Thyroid gland (tissue), 4 donors: ENCODE data around the gene ACE. TPM values are rescaled to one million over a fixed set of nuclear protein-coding genes. Genes with fewer than 3 reads are reported as not detected.

Experiments
- DNase-seq, 2 donors: peaks; one replicate each; pipeline ENCODE4 v3.0.0-alpha.2; 2019
- H3K27ac ChIP-seq, 3 donors: fragments of 200-600 bp; sonication (generic); 1 replicate in 2 of 3; 2 replicates in 1 of 3; pipeline ENCODE4 v1.5.1; 2016 to 2019; ENCODE audit warnings: mild to moderate bottlenecking in 1 of 3, moderate library complexity in 1 of 3
- H3K27me3 ChIP-seq: fragments of 200-600 bp; sonication (generic); one replicate; pipeline ENCODE4 v1.5.1; 2019
- H3K36me3 ChIP-seq, 2 donors: fragments of 200-600 bp; sonication (generic); one replicate each; pipeline ENCODE4 v1.5.1; 2016 to 2019
- H3K4me1 ChIP-seq, 2 donors: fragments of 200-600 bp; sonication (generic); one replicate each; pipeline ENCODE4 v1.5.1; 2017 to 2019
- H3K4me3 ChIP-seq, 3 donors: fragments of 200-600 bp; sonication (generic); replicated peaks in 1 of 3; 1 replicate in 2 of 3; 2 replicates in 1 of 3; pipeline ENCODE4 v1.5.1; 2016; ENCODE audit warnings: mild to moderate bottlenecking in 1 of 3
- H3K9me3 ChIP-seq: fragments of 200-600 bp; sonication (generic); one replicate; pipeline ENCODE4 v1.5.1; 2017
- POLR2A ChIP-seq, 2 donors: fragments of 450-650 bp; IDR thresholded peaks; one replicate each; pipeline ENCODE4 v1.6.1; 2017; ENCODE audit warnings: antibody characterized with exemption in 2 of 2, mild to moderate bottlenecking in 2 of 2, moderate library complexity in 1 of 2
- WGBS, 2 donors: methylation state at CpG; one replicate each; pipeline ENCODE4 v1.1.5; 2017; 5-methylcytosine and 5-hydroxymethylcytosine counted together
- intact Hi-C: fragments of 100-400 bp; cut with DNase I; formaldehyde crosslinking; loops from one replicate; pipeline ENCODE4 v1.15.1; 2023
- total RNA-seq, 4 donors: library from RNA; depleted of rRNA; stranded (reverse); fragments of >200 nt; gene quantifications; one replicate each; pipeline ENCODE4 v1.2.3, GENCODE V29; 2016
- TF ChIP-seq, protein P1 (sequence below), 6 experiments: fragments of 200-600 bp in 3 of 6; fragments of 450-650 bp in 3 of 6; sonication (generic) in 3 of 6; IDR thresholded peaks; one replicate each; pipeline ENCODE4 v1.5.1; 2016 to 2019; ENCODE audit warnings: antibody characterized with exemption in 6 of 6, mild to moderate bottlenecking in 2 of 6, inconsistent platforms in 1 of 6, moderate library complexity in 1 of 6

ACE gene
- total RNA-seq, 4 donors from 2014 or later: 1.1 to 12.7 (median 10.3) TPM

GRCh38 chr17:63486317-63487013 lies 9.6 kb downstream of the ACE start:
- DNase-seq: no peak
- Histone ChIP-seq H3K4me3 (no peak overlapping the region), H3K4me1 (peaks cover 0 to 2% of the 10 kb centered on the region in 2 donors), H3K36me3 (no peaks in the 10 kb centered on the region), H3K27ac (no peak overlapping the region), H3K9me3 (no peaks in the 10 kb centered on the region), H3K27me3 (no peaks in the 10 kb centered on the region)
- TF ChIP-seq, protein P1, sequence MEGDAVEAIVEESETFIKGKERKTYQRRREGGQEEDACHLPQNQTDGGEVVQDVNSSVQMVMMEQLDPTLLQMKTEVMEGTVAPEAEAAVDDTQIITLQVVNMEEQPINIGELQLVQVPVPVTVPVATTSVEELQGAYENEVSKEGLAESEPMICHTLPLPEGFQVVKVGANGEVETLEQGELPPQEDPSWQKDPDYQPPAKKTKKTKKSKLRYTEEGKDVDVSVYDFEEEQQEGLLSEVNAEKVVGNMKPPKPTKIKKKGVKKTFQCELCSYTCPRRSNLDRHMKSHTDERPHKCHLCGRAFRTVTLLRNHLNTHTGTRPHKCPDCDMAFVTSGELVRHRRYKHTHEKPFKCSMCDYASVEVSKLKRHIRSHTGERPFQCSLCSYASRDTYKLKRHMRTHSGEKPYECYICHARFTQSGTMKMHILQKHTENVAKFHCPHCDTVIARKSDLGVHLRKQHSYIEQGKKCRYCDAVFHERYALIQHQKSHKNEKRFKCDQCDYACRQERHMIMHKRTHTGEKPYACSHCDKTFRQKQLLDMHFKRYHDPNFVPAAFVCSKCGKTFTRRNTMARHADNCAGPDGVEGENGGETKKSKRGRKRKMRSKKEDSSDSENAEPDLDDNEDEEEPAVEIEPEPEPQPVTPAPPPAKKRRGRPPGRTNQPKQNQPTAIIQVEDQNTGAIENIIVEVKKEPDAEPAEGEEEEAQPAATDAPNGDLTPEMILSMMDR (IDR thresholded peaks at IDR 0.05): no peak
- TF ChIP-seq POLR2A (IDR thresholded peaks at IDR 0.05): no peak
- intact Hi-C loops: no loop called here
- WGBS, 2 donors: 79 to 84% methylated on average over 10 to 11 of the region's 12 CpGs

- Histone ChIP-seq H3K9me3 (no peaks in the 10 kb centered on the region), H3K4me1 (no peaks in the 10 kb centered on the region), H3K27me3 (no peaks in the 10 kb centered on the region), H3K27ac (no peak overlapping the region), H3K36me3 (no peaks in the 10 kb centered on the region), H3K4me3 (no peak overlapping the region)
- DNase-seq: no peak
- intact Hi-C loops: no loop called here
- 84 to 85% methylated on average over 5 to 10 of the region's 11 CpGs for WGBS, 2 donors
- no peak for TF ChIP-seq POLR2A (IDR thresholded peaks at IDR 0.05)
- TF ChIP-seq, protein P1 (IDR thresholded peaks at IDR 0.05): no peak
Observed at GRCh38 chr17:63487014-63487339, 10.1 kb downstream of the ACE start.

DNA sequence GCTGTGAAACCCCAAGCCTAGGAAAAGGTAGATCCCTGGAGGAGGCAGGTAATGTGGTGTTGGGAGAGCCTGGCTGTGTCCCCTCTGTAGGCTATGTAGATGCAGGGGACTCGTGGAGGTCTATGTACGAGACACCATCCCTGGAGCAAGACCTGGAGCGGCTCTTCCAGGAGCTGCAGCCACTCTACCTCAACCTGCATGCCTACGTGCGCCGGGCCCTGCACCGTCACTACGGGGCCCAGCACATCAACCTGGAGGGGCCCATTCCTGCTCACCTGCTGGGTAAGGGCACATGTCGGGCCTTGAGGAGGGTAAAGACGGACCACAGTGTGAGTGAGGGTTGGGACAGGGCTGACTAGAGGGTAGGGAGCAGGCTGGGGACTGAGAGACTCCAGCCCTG lies 12.0 kb downstream of the ACE start:
- no peak overlapping the region for H3K4me3 ChIP-seq
- H3K9me3 ChIP-seq: no peaks in the 10 kb centered on the region
- WGBS, 2 donors: 89 to 100% methylated on average over 2 to 7 of the region's 10 CpGs
- H3K27me3 ChIP-seq: no peaks in the 10 kb centered on the region
- DNase-seq: no peak
- TF ChIP-seq POLR2A (IDR thresholded peaks at IDR 0.05): no peak
- TF ChIP-seq, protein P1 (IDR thresholded peaks at IDR 0.05): no peak
- H3K36me3 ChIP-seq: no peaks in the 10 kb centered on the region
- no peaks in the 10 kb centered on the region for H3K4me1 ChIP-seq
- H3K27ac ChIP-seq: no peak overlapping the region
- intact Hi-C loops: no loop called here

DNA sequence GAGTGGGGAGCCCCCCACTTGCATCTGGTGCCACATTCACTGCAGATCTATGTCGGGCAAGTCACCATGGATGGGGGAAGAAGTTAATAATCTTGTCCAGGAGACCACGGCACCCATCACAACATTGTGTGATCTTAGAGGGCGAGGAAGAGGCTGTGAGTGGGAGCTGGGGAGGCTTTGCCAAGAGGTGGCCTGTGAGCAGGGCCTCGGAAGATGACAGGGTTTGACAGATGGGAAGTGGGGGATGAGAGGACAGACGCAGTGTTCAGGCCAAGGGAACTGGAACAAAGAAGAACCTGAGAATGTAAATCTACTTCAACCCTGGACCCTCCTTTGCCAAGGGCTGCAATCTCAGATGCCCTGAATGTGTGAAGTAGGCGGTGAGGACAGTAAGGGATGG lies 12.4 kb downstream of the ACE start:
- Histone ChIP-seq H3K27me3 (no peaks in the 10 kb centered on the region), H3K4me1 (no peaks in the 10 kb centered on the region), H3K27ac (no peak overlapping the region), H3K9me3 (no peaks in the 10 kb centered on the region), H3K4me3 (no peak overlapping the region), H3K36me3 (no peaks in the 10 kb centered on the region)
- TF ChIP-seq, protein P1 (IDR thresholded peaks at IDR 0.05): no peak
- no peak for TF ChIP-seq POLR2A (IDR thresholded peaks at IDR 0.05)
- WGBS, 2 donors: 85 to 86% methylated on average over 6 of the region's 6 CpGs
- no peak for DNase-seq
- intact Hi-C loops: no loop called here

- Histone ChIP-seq H3K27me3 (no peaks in the 10 kb centered on the region), H3K9me3 (no peaks in the 10 kb centered on the region), H3K4me3 (no peak overlapping the region), H3K27ac (no peak overlapping the region), H3K36me3 (no peaks in the 10 kb centered on the region), H3K4me1 (no peaks in the 10 kb centered on the region)
- 31 to 41% methylated on average over 10 of the region's 10 CpGs for WGBS, 2 donors
- TF ChIP-seq POLR2A (IDR thresholded peaks at IDR 0.05): no peak
- TF ChIP-seq, protein P1 (IDR thresholded peaks at IDR 0.05): peak in 1 of 6 experiments; percentile 19
- intact Hi-C loops: no loop called here
- DNase-seq: peak; percentile 48 to 59
Observed at GRCh38 chr17:63490329-63490728, 13.5 kb downstream of the ACE start.
